Central memory CD8-positive, alpha-beta T cell (primary cell): ENCODE data around the gene MEX3B.

Experiments
- ATAC-seq: fragments of 150-1000 bp; cut with Tn5 transposase; replicated peaks from 2 replicates; pipeline ENCODE4 v1.10.0; 2022; ENCODE audit warnings: mild to moderate bottlenecking, moderate FRiP score, moderate number of reproducible peaks; ENCODE audit not compliant: poor library complexity, severe bottlenecking; ENCODE audit errors: extremely low read depth
- DNase-seq, 2 donors: peaks; one replicate each; pipeline ENCODE4 v3.0.0; 2021; ENCODE audit warnings: low spot score in 2 of 2
- H3K27ac Mint-ChIP-seq: one replicate; pipeline ENCODE4 v1.8.0; 2022; ENCODE audit warnings: low read depth, mild to moderate bottlenecking, moderate library complexity, mixed read lengths
- H3K27me3 Mint-ChIP-seq: one replicate; pipeline ENCODE4 v1.8.0; 2022; ENCODE audit warnings: mixed read lengths
- H3K36me3 Mint-ChIP-seq: one replicate; pipeline ENCODE4 v1.8.0; 2022; ENCODE audit warnings: mild to moderate bottlenecking, moderate library complexity, mixed read lengths; ENCODE audit not compliant: insufficient read depth
- H3K4me1 Mint-ChIP-seq: one replicate; pipeline ENCODE4 v1.8.0; 2022; ENCODE audit warnings: mixed read lengths
- H3K4me3 Mint-ChIP-seq: one replicate; pipeline ENCODE4 v1.8.0; 2022; ENCODE audit warnings: mild to moderate bottlenecking, moderate library complexity, mixed read lengths
- H3K9me3 Mint-ChIP-seq: one replicate; pipeline ENCODE4 v1.8.0; 2022; ENCODE audit warnings: mixed read lengths

The MEX3B gene

DNA sequence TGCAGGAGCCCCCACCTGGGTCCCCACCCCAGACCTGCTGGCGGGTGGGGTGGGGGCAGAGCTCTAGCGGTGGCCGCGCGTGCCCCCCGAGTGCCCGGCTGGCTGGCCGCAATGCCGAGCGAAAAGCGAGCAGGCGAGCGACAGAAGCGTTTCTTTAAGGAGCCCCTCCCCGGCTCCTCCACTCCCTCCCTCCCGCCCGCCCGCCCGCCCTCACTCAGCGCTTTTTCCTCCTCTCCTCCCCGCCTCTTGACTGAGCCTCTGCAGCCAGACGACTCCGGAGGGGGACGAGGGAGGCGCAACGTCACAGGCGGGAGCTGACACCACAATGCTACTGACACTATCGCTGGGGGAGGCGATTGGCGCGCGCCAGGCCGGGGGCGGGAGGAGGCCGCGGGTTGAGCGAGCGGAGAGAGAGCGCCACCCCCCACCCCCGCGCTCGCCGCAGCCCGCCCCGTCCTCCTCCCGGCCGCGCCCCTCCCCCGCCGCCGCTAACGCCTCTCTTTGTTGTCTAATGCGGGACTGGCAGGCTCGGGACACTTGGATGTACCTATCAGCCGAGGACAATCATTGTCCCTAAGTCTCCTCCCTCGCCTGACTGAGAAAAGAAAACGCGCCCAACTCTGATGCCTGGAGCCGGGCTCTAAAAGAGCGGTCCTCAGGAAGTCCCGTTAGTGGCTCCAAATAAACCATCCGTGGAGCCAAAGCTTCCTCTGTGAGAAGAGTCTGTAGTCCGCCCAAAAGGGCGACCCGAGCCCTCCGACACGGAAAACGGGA lies at the start of gene MEX3B:
TSS of gene MEX3B (minus strand) at position 127 of the 774 bp plus-strand sequence. CDS start 313 bp downstream, outside the sequence.
- Mint-ChIP-seq H3K27ac (peak within 1 kb of the TSS; percentile 67), H3K27me3 (peaks cover 24% of the 10 kb centered on the region), H3K36me3 (peaks cover 5% of the 10 kb centered on the region), H3K4me1 (peaks cover 7% of the 10 kb centered on the region), H3K9me3 (no peaks in the 10 kb centered on the region), H3K4me3 (peak within 1 kb of the TSS; percentile 84)
- DNase-seq (peak; percentile 24 to 65), ATAC-seq (peak; percentile 69)

DNA sequence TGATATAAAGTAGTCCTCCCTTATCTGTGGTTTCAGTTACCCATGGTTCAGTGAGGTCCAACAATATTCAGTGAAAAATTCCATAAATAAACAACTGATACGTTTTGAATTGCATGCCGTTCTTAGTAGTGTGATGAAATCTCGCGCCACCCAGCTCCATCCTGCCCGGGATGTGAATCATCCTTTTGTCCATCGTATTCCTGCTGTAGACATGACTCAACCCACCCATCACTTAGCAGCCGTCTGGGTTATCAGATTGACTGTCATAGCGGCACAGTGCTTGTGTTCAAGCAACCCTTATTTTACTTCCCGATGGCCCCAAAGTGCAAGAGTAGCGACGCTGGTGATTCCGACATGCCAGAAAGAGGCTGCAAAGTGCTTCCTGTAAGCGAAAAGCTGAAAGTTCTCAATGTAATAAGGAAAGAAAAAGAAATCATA lies 48.0 kb upstream of the MEX3B start:
- H3K4me1 Mint-ChIP-seq, result no peaks in the 10 kb centered on the region
- H3K27me3 Mint-ChIP-seq, result peaks cover 19% of the 10 kb centered on the region
- no peaks in the 10 kb centered on the region for H3K36me3 Mint-ChIP-seq
- peaks cover 5% of the 10 kb centered on the region for H3K9me3 Mint-ChIP-seq
- no peak overlapping the region for H3K27ac Mint-ChIP-seq
- H3K4me3 Mint-ChIP-seq, result no peak overlapping the region
- no peak for ATAC-seq
- DNase-seq, result no peak

DNA sequence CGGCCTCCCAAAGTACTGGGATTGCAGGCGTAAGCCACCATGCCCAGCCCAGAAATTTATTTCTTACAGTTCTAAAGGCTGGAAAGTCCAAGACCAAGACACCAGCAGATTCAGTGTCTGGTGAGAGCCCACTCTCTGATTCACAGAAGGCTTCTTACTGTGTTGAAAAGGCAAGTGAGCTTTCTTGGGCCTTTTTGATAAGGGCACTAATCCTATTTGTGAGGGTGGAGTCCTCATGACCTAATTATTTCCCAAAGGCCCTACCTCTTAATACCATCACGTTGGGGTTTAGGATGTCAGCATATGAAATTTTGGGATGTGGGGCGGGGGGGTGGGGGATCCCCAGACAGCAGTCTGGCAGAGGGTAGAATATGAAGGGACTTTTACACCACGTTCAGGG lies 47.5 kb upstream of the MEX3B start:
- Mint-ChIP-seq H3K4me1 (no peaks in the 10 kb centered on the region), H3K27ac (no peak overlapping the region), H3K36me3 (no peaks in the 10 kb centered on the region), H3K27me3 (peaks cover 15% of the 10 kb centered on the region), H3K9me3 (peaks cover 5% of the 10 kb centered on the region), H3K4me3 (no peak overlapping the region)
- ATAC-seq, result no peak
- no peak for DNase-seq

DNA sequence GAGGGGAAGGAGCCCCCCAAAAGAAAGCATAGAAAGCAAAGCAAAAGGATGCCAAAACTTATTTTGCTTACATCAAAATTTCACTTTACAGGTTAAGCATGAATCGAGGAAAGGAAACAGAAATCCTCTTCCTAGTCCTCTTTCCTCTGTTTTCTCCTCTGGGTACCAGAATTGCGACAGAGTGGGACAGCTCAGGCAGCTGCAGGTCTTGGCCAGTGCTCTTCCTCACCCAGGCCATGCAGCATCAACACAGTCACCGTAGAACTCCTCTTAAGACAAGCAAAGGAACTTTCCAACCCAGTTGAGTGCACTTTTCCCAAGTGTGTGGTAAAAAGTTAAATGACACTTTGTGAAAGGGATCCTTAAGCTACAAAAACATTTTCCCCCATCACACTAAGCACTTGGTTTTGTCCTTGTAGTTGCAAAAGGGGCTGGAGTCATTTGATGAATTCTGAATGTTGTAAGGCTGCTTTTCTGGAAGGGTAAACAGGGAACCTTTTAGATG lies 45.9 kb upstream of the MEX3B start:
- H3K27ac Mint-ChIP-seq, result no peak overlapping the region
- ATAC-seq (no peak), DNase-seq (no peak)
- no peaks in the 10 kb centered on the region for H3K4me1 Mint-ChIP-seq
- peaks cover 5% of the 10 kb centered on the region for H3K9me3 Mint-ChIP-seq
- H3K4me3 Mint-ChIP-seq, result no peak overlapping the region
- peaks cover 12% of the 10 kb centered on the region for H3K27me3 Mint-ChIP-seq
- H3K36me3 Mint-ChIP-seq, result no peaks in the 10 kb centered on the region

DNA sequence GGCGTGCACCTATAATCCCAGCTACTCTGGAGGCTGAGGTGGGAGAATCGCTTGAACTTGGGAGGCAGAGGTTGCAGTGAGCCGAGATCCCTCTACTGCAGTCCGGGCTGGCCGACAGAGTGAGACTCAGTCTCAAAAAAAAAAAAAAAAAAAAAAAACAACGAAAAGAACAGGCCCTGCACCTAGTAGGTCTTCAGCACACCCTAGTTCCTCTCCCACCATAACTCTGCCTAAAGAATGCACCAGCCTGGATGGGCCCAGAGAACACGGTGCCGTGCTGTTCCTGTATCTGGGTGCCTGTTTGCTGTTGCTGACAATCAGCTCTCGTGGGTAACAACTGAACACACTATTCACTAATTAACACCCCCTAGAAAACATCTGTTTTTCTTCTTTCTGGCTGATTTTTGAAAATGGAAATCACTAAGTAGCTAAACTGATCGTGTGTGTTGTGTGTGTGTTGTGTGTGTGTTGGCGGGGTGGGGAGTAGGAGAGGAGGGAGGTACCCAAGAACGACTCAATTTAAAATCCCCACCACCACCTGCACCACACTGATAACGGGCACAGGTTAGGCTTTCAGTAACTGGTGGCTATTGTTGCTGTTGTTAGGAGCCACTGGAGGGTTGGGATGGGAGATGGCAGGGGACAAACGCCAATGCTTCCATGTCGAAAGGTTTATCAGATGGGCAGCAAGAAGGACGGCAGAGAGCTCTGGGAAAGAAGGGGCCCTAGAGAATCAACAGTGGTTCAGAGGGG lies 40.6 kb upstream of the MEX3B start:
- ATAC-seq, result no peak
- H3K27me3 Mint-ChIP-seq, result peaks cover 23% of the 10 kb centered on the region
- DNase-seq, result no peak
- H3K27ac Mint-ChIP-seq, result no peak overlapping the region
- H3K9me3 Mint-ChIP-seq, result no peaks in the 10 kb centered on the region
- no peak overlapping the region for H3K4me3 Mint-ChIP-seq
- H3K36me3 Mint-ChIP-seq, result peaks cover 2% of the 10 kb centered on the region
- no peaks in the 10 kb centered on the region for H3K4me1 Mint-ChIP-seq

DNA sequence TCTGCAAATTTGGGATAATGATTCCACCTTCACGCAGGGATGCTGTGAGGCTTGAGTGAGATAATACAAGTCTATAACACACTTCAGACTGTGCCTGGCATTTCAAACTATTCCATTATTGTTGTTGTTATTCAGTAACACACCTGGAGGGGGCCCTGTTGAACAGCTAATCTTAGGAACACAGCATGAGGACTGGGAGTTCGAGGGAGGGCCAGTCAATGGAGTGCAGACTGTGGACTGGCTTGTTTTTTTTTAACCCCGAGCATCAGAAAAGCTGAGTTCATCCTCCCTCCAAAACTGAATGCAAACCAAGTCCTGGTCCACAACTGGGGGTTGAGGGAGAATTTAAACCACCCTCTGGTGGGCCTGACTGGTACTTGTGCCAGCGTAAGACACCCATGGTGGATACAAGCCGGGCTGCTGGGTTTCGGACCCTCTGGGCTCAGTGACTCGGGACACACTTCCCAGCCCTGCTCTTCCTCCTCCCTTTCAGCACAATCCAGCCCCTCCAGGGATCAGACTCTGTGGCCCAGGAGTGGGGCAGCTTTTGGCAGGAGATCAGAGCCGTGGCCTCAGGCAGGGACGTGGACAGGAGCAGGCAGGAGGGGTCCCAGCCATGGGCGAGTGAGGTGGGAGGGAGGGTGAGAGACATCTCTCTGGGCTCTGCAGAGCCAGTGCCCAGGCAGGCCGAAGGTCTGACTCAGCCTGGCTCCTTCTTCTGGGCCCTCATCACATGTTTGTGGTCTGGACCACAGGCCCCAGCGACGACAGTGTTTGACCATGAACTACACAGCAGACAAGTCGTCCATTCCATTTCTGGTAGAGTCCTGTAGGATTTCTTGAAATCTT lies 36.3 kb upstream of the MEX3B start:
- H3K4me3 Mint-ChIP-seq, result no peak overlapping the region
- DNase-seq (no peak), ATAC-seq (no peak)
- no peaks in the 10 kb centered on the region for H3K9me3 Mint-ChIP-seq
- peaks cover 56% of the 10 kb centered on the region for H3K27me3 Mint-ChIP-seq
- H3K36me3 Mint-ChIP-seq, result peaks cover 2% of the 10 kb centered on the region
- H3K27ac Mint-ChIP-seq, result no peak overlapping the region
- no peaks in the 10 kb centered on the region for H3K4me1 Mint-ChIP-seq

DNA sequence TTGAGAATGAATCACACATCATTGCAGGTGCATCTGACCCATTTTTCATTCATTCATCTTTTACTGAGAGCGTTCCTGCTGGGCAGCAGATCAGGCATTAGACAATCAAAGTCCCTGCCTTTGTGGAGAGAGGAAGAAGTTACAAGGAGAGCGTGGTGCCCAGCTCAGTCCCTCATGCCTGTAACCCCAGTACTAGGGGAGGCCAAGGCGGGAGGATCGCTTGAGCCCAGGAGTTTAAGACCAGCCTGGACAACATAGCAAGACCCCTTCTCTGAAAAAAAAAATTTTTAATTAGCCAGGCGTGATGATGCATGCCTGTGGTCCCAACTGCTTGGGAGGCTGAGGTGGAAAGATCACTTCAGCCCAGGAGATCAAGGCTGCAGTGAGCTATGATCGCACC lies 35.0 kb upstream of the MEX3B start:
- no peak for DNase-seq
- Mint-ChIP-seq H3K36me3 (peaks cover 2% of the 10 kb centered on the region), H3K27me3 (peaks cover 68% of the 10 kb centered on the region), H3K9me3 (no peaks in the 10 kb centered on the region), H3K27ac (no peak overlapping the region), H3K4me3 (no peak overlapping the region), H3K4me1 (no peaks in the 10 kb centered on the region)
- no peak for ATAC-seq

DNA sequence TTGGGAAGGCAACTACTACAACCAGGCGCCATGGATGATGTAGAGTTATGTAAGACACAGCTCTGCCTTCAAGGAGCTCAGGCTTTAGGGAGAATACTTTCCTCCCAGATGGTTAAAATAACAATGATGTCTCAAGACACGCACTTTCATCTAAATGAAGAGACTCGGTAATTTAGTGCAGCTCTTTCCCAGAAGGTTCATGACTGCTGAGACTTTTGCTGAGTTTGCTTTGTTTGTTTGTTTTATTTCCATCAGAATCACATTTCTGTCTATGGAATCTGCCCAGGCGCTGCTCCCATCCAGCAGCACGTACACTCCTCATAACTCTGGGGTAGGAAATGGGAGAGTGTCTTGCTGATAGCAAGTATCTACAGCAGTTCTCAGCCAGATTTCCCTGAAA lies 33.9 kb upstream of the MEX3B start:
- Mint-ChIP-seq H3K4me3 (no peak overlapping the region), H3K9me3 (no peaks in the 10 kb centered on the region), H3K4me1 (no peaks in the 10 kb centered on the region), H3K36me3 (no peaks in the 10 kb centered on the region), H3K27me3 (peaks cover 61% of the 10 kb centered on the region), H3K27ac (no peak overlapping the region)
- no peak for ATAC-seq
- DNase-seq, result no peak

DNA sequence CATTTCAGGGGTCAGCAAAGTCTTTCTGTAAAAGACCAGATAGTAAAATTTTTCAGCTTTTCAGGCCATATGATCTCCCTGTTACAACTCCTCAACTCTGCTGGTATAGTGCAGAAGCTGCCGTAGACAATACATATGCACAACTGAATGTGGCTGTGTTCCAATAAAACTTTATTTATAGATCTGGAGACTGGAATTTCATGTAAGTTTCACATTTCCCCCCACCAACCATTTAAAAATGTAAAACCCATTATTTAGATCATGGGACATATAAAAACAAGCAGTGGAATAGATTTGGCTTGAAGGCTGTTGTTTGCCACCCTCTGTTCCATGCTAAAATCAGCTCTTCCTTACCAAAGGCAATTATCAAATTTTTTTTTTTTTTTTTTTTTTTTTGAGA lies 28.8 kb upstream of the MEX3B start:
- ATAC-seq, result no peak

DNA sequence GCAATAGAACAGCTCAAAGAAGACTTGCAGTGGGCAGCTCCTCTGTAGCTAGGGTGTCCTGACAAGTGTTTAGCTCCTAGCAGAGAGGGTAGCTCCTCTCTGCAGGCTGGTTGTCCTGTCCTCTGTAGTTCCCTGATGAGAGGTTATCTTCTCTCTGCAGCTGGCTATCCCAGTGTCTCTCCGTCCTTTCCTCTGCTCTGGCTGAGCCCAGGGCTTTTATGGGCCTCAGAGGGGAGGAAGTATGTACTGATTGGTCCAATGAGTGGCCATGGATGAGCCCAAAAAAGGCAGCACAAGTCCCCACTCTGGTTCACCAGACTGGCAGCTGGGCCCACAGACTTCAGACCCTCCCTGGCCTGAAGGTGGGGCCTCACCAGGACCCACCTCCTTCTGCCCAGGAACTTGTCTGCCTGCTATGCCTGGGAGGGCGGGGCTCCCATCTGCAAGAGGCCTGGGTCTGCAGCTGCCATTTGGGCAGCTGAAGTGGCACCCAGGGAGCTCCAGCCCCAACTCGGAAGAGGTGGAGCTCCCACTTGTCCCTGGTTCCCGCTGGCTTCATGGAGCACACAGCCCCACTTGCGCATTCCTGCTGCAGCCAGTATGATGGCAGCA lies 27.2 kb upstream of the MEX3B start:
- no peak for DNase-seq
- Mint-ChIP-seq H3K27ac (no peak overlapping the region), H3K4me3 (no peak overlapping the region), H3K9me3 (no peaks in the 10 kb centered on the region), H3K4me1 (no peaks in the 10 kb centered on the region), H3K27me3 (peaks cover 33% of the 10 kb centered on the region), H3K36me3 (no peaks in the 10 kb centered on the region)
- no peak for ATAC-seq

More for the DNA sequence above, 28.8 kb upstream of the MEX3B start:
- Mint-ChIP-seq H3K4me1 (no peaks in the 10 kb centered on the region), H3K4me3 (no peak overlapping the region), H3K36me3 (no peaks in the 10 kb centered on the region), H3K27ac (no peak overlapping the region), H3K27me3 (peaks cover 44% of the 10 kb centered on the region), H3K9me3 (no peaks in the 10 kb centered on the region)
- DNase-seq, result no peak

DNA sequence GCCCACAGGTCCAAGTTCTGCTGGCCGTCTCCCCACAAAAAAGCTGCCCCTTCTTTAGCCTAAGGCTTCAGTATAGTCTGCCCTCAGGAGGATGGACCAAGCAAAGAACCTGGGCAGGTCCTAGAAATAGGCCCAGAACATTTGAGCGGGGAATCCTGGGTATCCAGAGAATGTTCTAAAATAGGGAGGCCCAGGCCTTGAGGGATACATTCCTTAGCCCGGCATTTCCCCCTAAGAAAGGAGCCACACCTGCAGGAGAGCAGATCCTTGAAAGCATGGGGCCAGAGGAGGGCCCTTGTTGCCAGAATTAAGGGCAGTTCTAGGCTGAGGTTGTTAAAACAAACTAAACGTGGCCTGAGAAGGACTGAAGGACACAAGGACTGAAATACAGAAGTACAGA lies 20.6 kb upstream of the MEX3B start:
- Mint-ChIP-seq H3K9me3 (no peaks in the 10 kb centered on the region), H3K27me3 (peaks cover 62% of the 10 kb centered on the region), H3K4me3 (no peak overlapping the region), H3K27ac (no peak overlapping the region), H3K36me3 (peaks cover 2% of the 10 kb centered on the region), H3K4me1 (no peaks in the 10 kb centered on the region)
- no peak for DNase-seq
- no peak for ATAC-seq

DNA sequence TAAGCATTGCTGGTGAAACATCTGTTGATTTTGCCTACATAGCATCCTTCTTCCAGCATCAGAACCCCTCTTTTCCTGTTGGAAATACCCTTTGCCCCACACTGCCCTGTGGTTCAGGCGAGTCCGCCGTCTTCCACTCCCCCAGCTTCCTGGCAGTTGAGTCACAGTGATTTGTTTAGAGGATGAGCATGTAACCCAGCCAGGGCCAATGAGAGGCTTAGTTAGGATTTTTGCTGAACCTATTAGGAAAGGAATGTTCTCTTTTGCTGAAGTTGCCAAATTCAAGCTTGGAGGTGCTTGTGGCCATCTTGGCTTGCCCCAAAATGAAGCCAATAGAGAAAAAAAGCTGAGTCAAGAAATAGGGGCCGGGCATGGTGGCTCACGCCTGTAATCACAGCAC lies 19.0 kb upstream of the MEX3B start:
- peaks cover 64% of the 10 kb centered on the region for H3K27me3 Mint-ChIP-seq
- no peak for DNase-seq

More for the DNA sequence above, 19.0 kb upstream of the MEX3B start:
- no peak overlapping the region for H3K27ac Mint-ChIP-seq
- no peaks in the 10 kb centered on the region for H3K4me1 Mint-ChIP-seq
- H3K36me3 Mint-ChIP-seq, result peaks cover 2% of the 10 kb centered on the region
- no peak for ATAC-seq
- no peaks in the 10 kb centered on the region for H3K9me3 Mint-ChIP-seq
- H3K4me3 Mint-ChIP-seq, result no peak overlapping the region
